CD4-positive, alpha-beta T cell treated with Interleukin-6 for 4 hours (primary cell): ENCODE results near the gene ODAD2.
"Not testable (repeated sequence)": the region's sequence is repeated elsewhere in the genome, so short reads cannot be mapped to it uniquely, and the experiment has no call there.

Experiments used
- DNase-seq: peaks from one replicate; pipeline ENCODE4 v3.0.0-alpha.2; 2020; ENCODE audit warnings: mixed read lengths

The ODAD2 gene

GRCh38 chr10:27958383-27958782 lies 40.5 kb downstream of the ODAD2 start:
- DNase-seq, result not testable (repeated sequence)

DNA sequence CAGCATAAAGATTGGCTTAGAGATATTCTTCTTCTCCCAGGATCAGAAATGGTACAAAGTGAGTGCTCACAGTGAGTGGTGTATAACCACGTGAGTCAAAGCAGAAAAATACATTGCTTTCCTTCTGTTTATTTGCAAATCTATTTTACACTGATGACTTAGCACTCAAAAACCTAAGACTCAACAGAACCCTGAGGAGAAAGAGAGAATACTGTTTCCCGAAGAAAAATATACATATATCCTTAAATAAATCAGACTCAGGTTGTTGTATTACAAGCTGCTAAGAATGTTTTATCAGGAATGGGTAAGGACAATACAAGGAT lies 48.7 kb downstream of the ODAD2 start:
- DNase-seq, result no peak

GRCh38 chr10:27949528-27950241 lies 49.2 kb downstream of the ODAD2 start:
- DNase-seq, result no peak

DNA sequence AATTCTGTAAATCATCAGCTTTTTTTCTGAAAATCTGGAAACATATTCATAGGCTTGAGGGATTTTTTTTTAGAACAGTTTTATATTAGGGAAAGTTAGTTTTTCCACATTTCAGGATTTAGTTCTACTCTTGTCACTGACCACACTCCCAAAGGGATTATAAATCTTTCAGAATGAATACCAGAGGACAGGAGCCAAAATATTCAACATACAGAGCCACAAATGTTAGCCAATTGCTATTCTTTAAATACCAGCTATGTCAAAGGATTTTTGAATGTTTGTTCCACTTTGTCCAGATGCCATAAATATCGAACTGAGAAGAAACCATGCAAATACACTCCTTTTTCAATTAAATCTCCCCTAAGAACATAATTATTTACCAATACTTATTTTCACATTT lies 50.7 kb downstream of the ODAD2 start:
- DNase-seq, result no peak

GRCh38 chr10:27947540-27947939 lies 51.3 kb downstream of the ODAD2 start:
- no peak for DNase-seq

GRCh38 chr10:27944005-27944404 lies 54.9 kb downstream of the ODAD2 start:
- no peak for DNase-seq

- no peak for DNase-seq
These were observed 84.0 kb downstream of the ODAD2 start for GRCh38 chr10:27914888-27915287.

GRCh38 chr10:27912231-27912630 lies 86.6 kb downstream of the ODAD2 start:
- DNase-seq, result no peak

DNA sequence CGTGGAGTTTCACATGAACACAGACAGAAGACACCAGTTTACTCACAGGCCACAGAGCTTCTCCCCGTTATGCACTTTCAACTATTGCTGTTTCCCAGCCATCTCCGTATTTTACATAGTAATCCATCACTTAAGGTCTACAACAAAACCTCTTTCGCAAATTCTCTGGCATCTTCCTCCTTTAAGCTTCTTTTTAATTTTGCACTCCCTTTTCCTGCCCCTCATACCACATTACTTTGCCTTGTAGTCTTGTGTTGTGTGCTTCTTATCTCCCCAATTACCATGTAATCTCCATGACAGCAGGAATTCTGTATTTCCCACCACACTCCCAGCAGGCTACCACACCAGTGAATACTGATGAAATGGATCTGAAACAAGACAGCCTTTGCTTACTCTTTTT lies 87.3 kb downstream of the ODAD2 start:
- DNase-seq, result no peak

DNA sequence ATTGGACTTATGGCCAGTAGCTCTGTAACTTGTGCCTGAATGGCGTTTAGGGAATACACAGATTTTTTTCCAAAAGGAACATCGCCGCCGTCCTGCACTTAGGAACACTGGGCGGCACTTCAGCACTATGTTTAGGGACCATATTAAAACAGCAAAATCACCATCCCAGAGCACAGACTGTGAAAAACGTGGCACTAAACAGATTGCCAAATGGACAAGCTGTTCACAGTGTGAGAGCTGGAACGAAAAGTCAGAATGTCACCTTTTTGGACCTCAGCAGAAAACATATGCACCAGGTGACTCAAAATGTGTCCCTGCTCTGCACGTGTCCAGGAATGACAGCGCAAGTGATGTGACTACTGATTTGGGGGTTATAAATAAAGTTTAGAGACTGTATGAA lies 87.9 kb downstream of the ODAD2 start:
- DNase-seq, result no peak

GRCh38 chr10:27908231-27908630 lies 90.6 kb downstream of the ODAD2 start:
- no peak for DNase-seq

DNA sequence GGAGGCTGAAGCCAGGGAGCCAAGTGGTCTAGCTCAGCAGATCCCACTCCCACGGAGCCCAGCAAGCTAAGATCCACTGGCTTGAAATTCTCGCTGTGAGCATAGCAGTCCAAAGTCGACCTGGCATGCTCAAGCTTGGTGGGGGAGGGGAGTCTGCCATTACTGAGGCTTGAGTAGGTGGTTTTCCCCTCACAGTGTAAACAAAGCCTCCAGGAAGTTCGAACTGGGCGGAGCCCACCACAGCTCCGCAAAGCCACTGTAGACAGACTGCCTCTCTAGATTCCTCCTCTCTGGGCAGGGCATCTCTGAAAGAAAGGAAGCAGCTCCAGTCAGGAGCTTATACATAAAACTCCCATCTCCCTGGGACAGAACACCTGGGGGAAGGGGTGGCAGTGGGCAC lies 99.4 kb downstream of the ODAD2 start:
- DNase-seq, result peak; percentile 32

DNA sequence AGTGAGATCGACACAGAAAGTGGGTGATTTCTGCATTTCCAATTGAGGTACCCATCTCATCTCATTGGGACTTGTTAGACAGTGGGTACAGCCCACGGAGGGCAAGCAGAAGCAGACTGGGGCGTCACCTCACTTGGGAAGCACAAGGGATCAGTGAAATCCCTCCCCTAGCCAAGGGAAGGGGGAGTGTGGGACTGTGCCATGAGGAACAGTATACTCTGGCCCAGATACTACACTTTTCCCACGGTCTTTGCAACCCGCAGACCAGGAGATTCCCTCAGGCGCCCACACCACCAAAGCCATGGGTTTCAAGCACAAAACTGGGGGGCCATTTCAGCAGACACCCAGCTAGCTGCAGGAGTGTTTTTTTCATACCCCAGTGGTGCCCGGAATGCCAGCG lies 99.8 kb downstream of the ODAD2 start:
- DNase-seq, result no peak

- DNase-seq, result no peak
These were observed 105.4 kb downstream of the ODAD2 start for GRCh38 chr10:27893358-27893954.

GRCh38 chr10:27890971-27891370 lies 107.9 kb downstream of the ODAD2 start:
- DNase-seq, result no peak

GRCh38 chr10:27889518-27889917 lies 109.4 kb downstream of the ODAD2 start:
- DNase-seq, result no peak

DNA sequence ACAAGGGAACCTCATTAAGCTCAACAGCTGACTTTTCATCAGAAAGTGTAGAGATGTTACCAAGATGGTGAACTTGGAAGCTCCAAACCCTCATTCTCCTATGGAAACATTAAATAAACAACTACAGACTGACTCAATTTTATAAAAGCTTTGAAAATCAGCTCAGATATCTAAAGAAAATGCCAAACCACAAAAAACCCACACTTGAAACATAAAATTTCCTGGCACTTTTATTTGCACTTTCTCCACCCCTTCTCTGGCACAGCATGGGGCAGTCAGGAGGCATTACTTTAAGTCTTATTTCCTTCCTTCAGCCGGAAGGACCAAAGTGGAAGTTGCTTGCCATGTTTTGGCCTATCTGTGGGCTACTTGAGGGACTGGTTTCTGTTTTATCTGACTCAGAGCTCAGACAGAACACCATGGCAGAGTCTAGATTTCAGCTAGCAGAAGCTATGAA lies 114.7 kb downstream of the ODAD2 start:
- DNase-seq, result no peak

DNA sequence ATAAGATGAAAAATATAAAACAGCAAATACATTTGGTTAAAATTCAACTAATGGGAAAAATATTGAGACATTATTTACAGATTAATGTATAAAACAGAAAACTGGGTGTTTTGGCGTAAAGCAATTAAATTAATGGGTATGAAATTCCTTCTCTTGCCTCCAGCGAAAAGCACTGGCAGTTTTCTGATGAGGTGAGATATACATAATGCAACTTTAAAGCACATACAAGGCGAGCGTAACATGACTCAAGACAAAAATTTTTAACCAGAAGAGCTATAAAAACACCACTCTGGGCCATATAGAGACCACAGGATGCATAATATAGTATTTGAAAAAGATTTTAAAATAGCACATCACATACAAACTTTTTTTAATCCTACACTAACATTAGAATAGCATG lies 120.6 kb downstream of the ODAD2 start:
- no peak for DNase-seq

- no peak for DNase-seq
These were observed 133.7 kb downstream of the ODAD2 start for GRCh38 chr10:27865221-27865635.

GRCh38 chr10:27861781-27862180 lies 137.1 kb downstream of the ODAD2 start:
- no peak for DNase-seq

- DNase-seq, result no peak
These were observed 141.3 kb downstream of the ODAD2 start for GRCh38 chr10:27857616-27858015.

GRCh38 chr10:27844223-27844622 lies 154.7 kb downstream of the ODAD2 start:
- DNase-seq, result no peak

DNA sequence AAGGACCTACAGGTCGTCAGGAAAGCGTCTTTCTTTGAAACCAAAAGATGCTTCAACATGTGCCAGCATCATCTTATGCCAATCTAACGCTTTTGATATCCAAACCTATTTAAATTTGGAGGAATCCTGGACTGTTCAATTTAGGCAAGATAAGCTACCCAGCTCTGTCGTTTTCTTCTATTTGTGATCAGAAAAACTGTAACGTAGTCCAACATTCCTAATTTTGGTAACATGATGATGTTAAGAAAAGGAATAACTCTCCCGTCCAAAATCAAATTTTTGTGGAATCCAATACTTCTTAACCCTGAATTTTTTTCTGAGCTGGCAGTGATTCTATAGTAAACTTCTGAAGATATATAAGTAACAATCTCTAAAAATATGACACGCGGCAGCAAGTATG lies 160.0 kb downstream of the ODAD2 start:
- DNase-seq, result no peak

GRCh38 chr10:27838361-27838760 lies 160.5 kb downstream of the ODAD2 start:
- no peak for DNase-seq

DNA sequence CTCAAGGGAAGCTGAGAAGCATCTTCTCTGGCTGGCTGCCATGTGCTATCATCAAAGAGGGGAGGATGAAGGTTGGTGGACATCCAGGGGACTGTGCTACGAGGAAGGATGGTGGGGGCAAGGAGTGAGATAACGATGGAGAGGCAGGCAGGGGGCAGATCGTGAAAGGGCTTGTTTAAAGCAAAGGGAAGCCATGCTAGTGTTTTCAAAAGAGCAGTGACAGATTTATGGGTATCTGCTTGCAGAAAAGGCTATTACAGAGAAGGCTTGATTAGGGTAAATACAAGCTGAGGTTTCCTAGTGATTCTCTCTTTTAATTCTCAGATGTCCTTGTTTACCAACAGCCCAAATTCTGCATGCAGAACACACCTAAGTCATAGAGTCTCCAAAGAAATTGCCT lies 164.4 kb downstream of the ODAD2 start:
- no peak for DNase-seq
